CD4-positive, CD25-positive, alpha-beta regulatory T cell (primary cell): Measurements from ENCODE around the gene TMEM120B. TPM values are rescaled to one million over a fixed set of nuclear protein-coding genes. Genes with fewer than 3 reads are reported as not detected.
"Not testable (repeated sequence)": the region's sequence is repeated elsewhere in the genome, so short reads cannot be mapped to it uniquely, and the experiment has no call there.

Source experiments
- ATAC-seq, 2 donors: fragments of 150-1000 bp; cut with Tn5 transposase; one replicate each; pipeline ENCODE4 v1.10.0; 2021; ENCODE audit warnings: low read depth in 2 of 2, moderate number of reproducible peaks in 2 of 2, moderate library complexity in 1 of 2
- DNase-seq, 3 donors: peaks; one replicate each; pipeline versions ENCODE4 v3.0.0 to v3.0.0-alpha.2; 2012 to 2022; ENCODE audit warnings: mixed read lengths in 1 of 3
- H3K27ac ChIP-seq: one replicate; pipeline ENCODE4 v1.7.0; 2013; ENCODE audit warnings: mild to moderate bottlenecking, low read length; ENCODE audit not compliant: insufficient read depth, poor library complexity, severe bottlenecking
- H3K27me3 ChIP-seq: one replicate; pipeline ENCODE4 v1.7.0; 2013; ENCODE audit warnings: low read length; ENCODE audit not compliant: control insufficient read depth, insufficient read depth
- H3K36me3 ChIP-seq: one replicate; pipeline ENCODE4 v1.7.0; 2013; ENCODE audit warnings: mild to moderate bottlenecking, low read length, moderate library complexity; ENCODE audit not compliant: control insufficient read depth, insufficient read depth
- H3K4me1 ChIP-seq: 2 replicates; pipeline ENCODE4 v1.7.0; 2013; ENCODE audit warnings: mild to moderate bottlenecking, low read length; ENCODE audit not compliant: insufficient read depth, control insufficient read depth, poor library complexity, severe bottlenecking
- H3K4me3 ChIP-seq: one replicate; pipeline ENCODE4 v1.7.0; 2013; ENCODE audit warnings: low read depth, mild to moderate bottlenecking, low read length, moderate library complexity
- H3K9me3 ChIP-seq, 2 experiments: 1 replicate in 1 of 2; 2 replicates in 1 of 2; pipeline ENCODE4 v1.7.0; 2013; ENCODE audit warnings: low read length in 2 of 2, mild to moderate bottlenecking in 1 of 2, moderate library complexity in 1 of 2; ENCODE audit not compliant: control insufficient read depth in 2 of 2
- H3K27ac Mint-ChIP-seq, 3 donors: one replicate each; pipeline ENCODE4 v1.8.0; 2020 to 2022; ENCODE audit warnings: mild to moderate bottlenecking in 3 of 3, mixed read lengths in 3 of 3, moderate library complexity in 2 of 3
- H3K27me3 Mint-ChIP-seq: one replicate; pipeline ENCODE4 v1.8.0; 2022; ENCODE audit warnings: mild to moderate bottlenecking, mixed read lengths
- H3K36me3 Mint-ChIP-seq: one replicate; pipeline ENCODE4 v1.8.0; 2020; ENCODE audit warnings: mixed read lengths
- H3K4me1 Mint-ChIP-seq, 4 donors: one replicate each; pipeline ENCODE4 v1.8.0; 2020 to 2022; ENCODE audit warnings: mixed read lengths in 4 of 4, mild to moderate bottlenecking in 1 of 4
- H3K4me3 Mint-ChIP-seq, 4 donors: one replicate each; pipeline ENCODE4 v1.8.0; 2020 to 2022; ENCODE audit warnings: mild to moderate bottlenecking in 4 of 4, mixed read lengths in 4 of 4, moderate library complexity in 3 of 4
- H3K9me3 Mint-ChIP-seq, 7 donors: one replicate each; pipeline ENCODE4 v1.8.0; 2020 to 2022; ENCODE audit warnings: mixed read lengths in 7 of 7, mild to moderate bottlenecking in 3 of 7, moderate library complexity in 2 of 7
- polyA plus RNA-seq, 4 donors: library from polyadenylated mRNA; unstranded; fragments of 300-500 nt; fragmentation: Illumina TruSeq; gene quantifications; one replicate each; pipeline ENCODE4 v1.2.3, GENCODE V29; 2021
- total RNA-seq: library from RNA; stranded (reverse); gene quantifications from one replicate; pipeline ENCODE4 v1.2.3, GENCODE V29; 2022

TMEM120B gene
- total and polyA plus RNA-seq, 5 donors from 2014 or later: 2.6 to 7.5 (median 2.7) TPM

DNA sequence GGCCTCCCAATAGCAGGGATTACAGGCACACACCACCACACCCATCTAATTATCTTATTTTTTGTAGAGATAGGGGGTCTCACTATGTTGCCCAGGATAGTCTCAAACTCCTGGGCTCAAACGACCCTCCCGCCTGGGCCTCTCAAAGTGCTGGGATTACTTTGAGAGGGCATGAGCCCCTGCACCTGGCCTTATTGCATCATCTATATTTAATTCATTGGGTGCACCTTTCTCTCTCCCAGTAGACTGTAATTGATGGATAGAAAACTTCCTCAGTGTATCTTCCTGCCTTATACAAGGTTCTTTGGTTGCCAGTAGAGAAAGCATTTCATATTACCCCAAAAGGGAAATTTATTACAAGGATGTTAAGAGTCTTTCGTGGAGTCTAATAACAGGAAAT lies 34.2 kb upstream of the TMEM120B start:
- H3K27me3 ChIP-seq: no peaks in the 10 kb centered on the region
- no peak overlapping the region for H3K4me3 ChIP-seq
- H3K9me3 ChIP-seq: no peaks in the 10 kb centered on the region
- no peak overlapping the region for H3K27ac ChIP-seq
- no peaks in the 10 kb centered on the region for H3K9me3 Mint-ChIP-seq
- no peaks in the 10 kb centered on the region for H3K36me3 ChIP-seq
- H3K4me1 Mint-ChIP-seq: peaks cover 6 to 11% (median 9%) of the 10 kb centered on the region in 4 donors
- peaks cover 5% of the 10 kb centered on the region for H3K4me1 ChIP-seq
- DNase-seq (no peak), ATAC-seq (no peak)
- peak overlapping the region in 2 of 4 donors; percentile 12 to 54 for H3K4me3 Mint-ChIP-seq
- H3K27me3 Mint-ChIP-seq: peaks cover 6% of the 10 kb centered on the region
- H3K36me3 Mint-ChIP-seq: no peaks in the 10 kb centered on the region
- H3K27ac Mint-ChIP-seq: no peak overlapping the region

- H3K27ac Mint-ChIP-seq: peak overlapping the region in 1 of 3 donors; percentile 82
- peaks cover 6% of the 10 kb centered on the region for H3K27me3 Mint-ChIP-seq
- H3K9me3 ChIP-seq: no peaks in the 10 kb centered on the region
- H3K9me3 Mint-ChIP-seq: no peaks in the 10 kb centered on the region
- ATAC-seq: no peak
- peaks cover 5% of the 10 kb centered on the region for H3K4me1 ChIP-seq
- H3K27me3 ChIP-seq: no peaks in the 10 kb centered on the region
- peak overlapping the region in 1 of 4 donors; percentile 12 for H3K4me3 Mint-ChIP-seq
- H3K36me3 ChIP-seq: no peaks in the 10 kb centered on the region
- H3K27ac ChIP-seq: no peak overlapping the region
- H3K36me3 Mint-ChIP-seq: no peaks in the 10 kb centered on the region
- peaks cover 2 to 6% (median 5%) of the 10 kb centered on the region in 4 donors for H3K4me1 Mint-ChIP-seq
- no peak for DNase-seq
- no peak overlapping the region for H3K4me3 ChIP-seq
Observed at GRCh38 chr12:121678716-121679300, 33.7 kb upstream of the TMEM120B start.

DNA sequence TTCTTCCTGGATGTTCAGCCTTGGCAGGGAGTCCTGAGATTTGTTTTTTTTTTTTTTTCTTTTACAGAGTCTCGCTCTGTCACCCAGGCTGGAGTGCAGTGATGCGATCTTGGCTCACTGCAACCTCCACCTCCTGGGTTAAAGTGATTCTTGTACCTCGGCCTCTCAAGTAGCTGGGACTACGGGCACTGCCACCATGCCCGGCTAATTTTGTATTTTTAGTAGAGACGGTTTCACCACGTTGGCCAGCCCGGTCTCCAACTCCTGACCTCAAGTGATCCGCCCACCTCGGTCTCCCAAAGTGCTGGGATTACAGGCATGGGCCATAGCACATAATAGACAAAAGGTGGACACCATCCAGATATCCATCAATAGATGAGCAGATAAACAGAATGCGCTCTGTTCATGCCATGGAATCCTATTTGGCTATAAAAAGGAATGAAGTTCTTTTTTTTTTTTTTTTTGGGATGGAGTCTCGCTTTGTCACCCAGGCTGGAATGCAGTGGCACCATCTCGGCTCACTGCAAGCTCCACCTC lies 32.8 kb upstream of the TMEM120B start:
- not testable (repeated sequence) for H3K4me1 ChIP-seq, H3K36me3 ChIP-seq, H3K9me3 ChIP-seq, H3K9me3 Mint-ChIP-seq, H3K27ac Mint-ChIP-seq, H3K36me3 Mint-ChIP-seq, ATAC-seq, H3K4me3 ChIP-seq, H3K4me3 Mint-ChIP-seq, H3K27ac ChIP-seq, H3K27me3 Mint-ChIP-seq, DNase-seq, H3K4me1 Mint-ChIP-seq, H3K27me3 ChIP-seq

GRCh38 chr12:121688966-121689365 lies 23.6 kb upstream of the TMEM120B start:
- H3K27ac Mint-ChIP-seq: no peak overlapping the region
- H3K36me3 Mint-ChIP-seq: no peaks in the 10 kb centered on the region

DNA sequence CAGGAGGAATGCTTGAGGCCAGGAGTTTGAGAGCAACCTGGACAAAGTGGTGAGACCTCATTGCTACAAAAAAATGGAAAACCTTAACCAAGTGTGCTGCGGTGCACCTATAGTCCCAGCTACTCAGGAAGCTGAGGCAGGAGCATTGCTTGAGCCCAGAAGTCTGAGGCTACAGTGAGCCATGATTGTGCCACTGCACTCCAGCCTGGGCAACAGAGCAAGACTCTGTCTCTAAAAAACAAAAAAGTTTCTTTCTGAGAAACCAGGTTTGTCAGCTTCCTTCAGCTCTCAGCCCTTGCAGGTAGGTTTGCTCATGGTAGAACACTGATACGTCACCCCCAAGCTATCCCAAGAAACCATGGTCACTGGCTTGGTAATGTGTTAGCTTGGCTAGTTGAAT lies 23.1 kb upstream of the TMEM120B start:
- Mint-ChIP-seq H3K27ac (no peak overlapping the region), H3K4me1 (peaks cover 4 to 17% (median 9%) of the 10 kb centered on the region in 4 donors), H3K4me3 (no peak overlapping the region), H3K36me3 (no peaks in the 10 kb centered on the region), H3K9me3 (no peaks in the 10 kb centered on the region), H3K27me3 (no peaks in the 10 kb centered on the region)
- no peak overlapping the region for H3K27ac ChIP-seq
- no peaks in the 10 kb centered on the region for H3K27me3 ChIP-seq
- H3K36me3 ChIP-seq: no peaks in the 10 kb centered on the region
- H3K4me3 ChIP-seq: no peak overlapping the region
- ATAC-seq (no peak), DNase-seq (no peak)
- H3K9me3 ChIP-seq: no peaks in the 10 kb centered on the region
- H3K4me1 ChIP-seq: peaks cover 15% of the 10 kb centered on the region

More at GRCh38 chr12:121688966-121689365, 23.6 kb upstream of the TMEM120B start:
- H3K9me3 ChIP-seq: no peaks in the 10 kb centered on the region
- no peaks in the 10 kb centered on the region for H3K27me3 Mint-ChIP-seq
- no peaks in the 10 kb centered on the region for H3K9me3 Mint-ChIP-seq
- no peaks in the 10 kb centered on the region for H3K27me3 ChIP-seq
- no peak overlapping the region for H3K4me3 ChIP-seq
- peak overlapping the region in 1 of 4 donors; percentile 31 for H3K4me3 Mint-ChIP-seq
- H3K4me1 Mint-ChIP-seq: peaks cover 4 to 17% (median 9%) of the 10 kb centered on the region in 4 donors
- no peak overlapping the region for H3K27ac ChIP-seq
- H3K36me3 ChIP-seq: no peaks in the 10 kb centered on the region
- DNase-seq: no peak
- peaks cover 15% of the 10 kb centered on the region for H3K4me1 ChIP-seq
- no peak for ATAC-seq

GRCh38 chr12:121692744-121693143 lies 19.8 kb upstream of the TMEM120B start:
- not testable (repeated sequence) for H3K4me3 Mint-ChIP-seq, DNase-seq, H3K9me3 Mint-ChIP-seq, ATAC-seq, H3K27me3 Mint-ChIP-seq, H3K9me3 ChIP-seq, H3K36me3 ChIP-seq, H3K36me3 Mint-ChIP-seq, H3K4me1 ChIP-seq, H3K27ac ChIP-seq, H3K27me3 ChIP-seq, H3K4me3 ChIP-seq
- H3K27ac Mint-ChIP-seq: peak overlapping the region in 1 of 3 donors; percentile 7
- peaks cover 2 to 13% (median 4%) of the 10 kb centered on the region in 4 donors for H3K4me1 Mint-ChIP-seq

DNA sequence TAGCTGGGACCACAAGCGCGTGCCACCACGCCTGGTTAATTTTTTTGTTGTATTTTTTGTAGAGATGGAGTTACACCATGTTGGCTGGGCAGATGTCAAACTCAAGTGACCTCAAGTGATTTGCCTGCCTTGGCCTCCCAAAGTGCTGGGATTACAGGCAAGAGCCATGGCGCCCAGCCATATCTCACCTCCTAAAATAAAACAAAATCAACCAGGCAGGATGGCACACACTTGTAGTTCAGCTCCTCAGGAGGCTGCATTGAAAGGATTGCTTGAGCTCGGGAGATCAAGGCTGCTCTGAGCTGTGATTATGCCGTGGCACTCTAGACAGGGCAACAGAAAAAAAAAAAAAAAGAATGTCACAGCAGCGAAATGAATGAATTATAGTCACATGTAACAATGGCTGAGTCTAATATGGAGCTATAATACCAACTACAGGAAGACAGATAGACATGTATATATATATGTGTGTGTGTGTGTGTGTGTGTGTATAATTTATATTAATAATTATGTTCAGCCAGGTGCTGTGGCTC lies 19.3 kb upstream of the TMEM120B start:
- ATAC-seq: no peak
- H3K36me3 Mint-ChIP-seq: no peaks in the 10 kb centered on the region
- H3K27ac ChIP-seq: no peak overlapping the region

More for the DNA sequence above, 19.3 kb upstream of the TMEM120B start:
- H3K27me3 Mint-ChIP-seq: no peaks in the 10 kb centered on the region
- no peak overlapping the region for H3K4me3 ChIP-seq
- H3K9me3 ChIP-seq: no peaks in the 10 kb centered on the region
- no peak overlapping the region for H3K4me3 Mint-ChIP-seq
- H3K4me1 Mint-ChIP-seq: peaks cover 2 to 13% (median 4%) of the 10 kb centered on the region in 4 donors
- H3K27me3 ChIP-seq: no peaks in the 10 kb centered on the region
- no peak overlapping the region for H3K27ac Mint-ChIP-seq
- H3K4me1 ChIP-seq: no peaks in the 10 kb centered on the region
- no peaks in the 10 kb centered on the region for H3K36me3 ChIP-seq
- H3K9me3 Mint-ChIP-seq: no peaks in the 10 kb centered on the region
- DNase-seq: no peak
